HEK293 (cell line): ENCODE results near the gene ABCC3.

ENCODE experiments used
- CTCF ChIA-PET: fragments of 350-600 bp; formaldehyde crosslinking; extraction: SDS; loops from one replicate; lab custom pipeline; 2021; ENCODE audit warnings: antibody characterized with exemption; lab: Yijun Ruan, JAX
- POLR2A ChIA-PET: fragments of 300-600 bp; formaldehyde crosslinking; extraction: SDS; loops from one replicate; lab custom pipeline; 2020; ENCODE audit warnings: antibody characterized with exemption, inconsistent platforms; lab: Yijun Ruan, JAX
- H3K27ac ChIP-seq: fragments of 200-500 bp; sonication (Bioruptor generic); 2 replicates; pipeline ENCODE4 v1.5.1; 2014; ENCODE audit warnings: low read depth, low read length, control low read depth, inconsistent platforms; ENCODE audit errors: extremely low read depth
- H3K36me3 ChIP-seq, 2 experiments: fragments of 200-500 bp in 1 of 2; sonication (Bioruptor generic) in 1 of 2; 1 replicate in 1 of 2; 2 replicates in 1 of 2; pipeline ENCODE4 v1.5.1; 2014 to 2017; ENCODE audit warnings: inconsistent platforms in 2 of 2, low read length in 2 of 2; ENCODE audit not compliant: control insufficient read depth in 2 of 2, insufficient read depth in 1 of 2
- H3K4me1 ChIP-seq: fragments of 200-500 bp; sonication (Bioruptor generic); 2 replicates; pipeline ENCODE4 v1.5.1; 2014; ENCODE audit warnings: mild to moderate bottlenecking, low read length, inconsistent platforms; ENCODE audit not compliant: control insufficient read depth, insufficient read depth
- H3K4me3 ChIP-seq: 2 replicates; pipeline ENCODE4 v1.5.1; 2011; ENCODE audit warnings: low read depth, mild to moderate bottlenecking, control low read depth, low read length, moderate library complexity
- H3K9me3 ChIP-seq: fragments of 200-500 bp; sonication (Bioruptor generic); 2 replicates; pipeline ENCODE4 v1.5.1; 2014; ENCODE audit warnings: low read depth, low read length, inconsistent platforms; ENCODE audit not compliant: control insufficient read depth, insufficient read depth
- GLI4 ChIP-seq: fragments of 450-650 bp; formaldehyde crosslinking; IDR thresholded peaks from 2 replicates; pipeline ENCODE4 v1.5.1; 2016; ENCODE audit warnings: missing biosample characterization, missing genetic modification characterization
- HOXA7 ChIP-seq: sonication (generic); formaldehyde crosslinking; IDR thresholded peaks from 2 replicates; pipeline ENCODE4 v1.8.1; 2022; ENCODE audit warnings: missing genetic modification reagents, borderline replicate concordance
- HOXC10 ChIP-seq: sonication (generic); formaldehyde crosslinking; IDR thresholded peaks from 2 replicates; pipeline ENCODE4 v1.8.1; 2023; ENCODE audit warnings: mild to moderate bottlenecking, missing genetic modification reagents
- SP2 ChIP-seq: fragments of 450-650 bp; formaldehyde crosslinking; IDR thresholded peaks from 2 replicates; pipeline ENCODE4 v1.5.1; 2016; ENCODE audit warnings: missing biosample characterization, missing genetic modification characterization
- YY1 ChIP-seq: fragments of 450-650 bp; formaldehyde crosslinking; IDR thresholded peaks from 2 replicates; pipeline ENCODE4 v1.5.1; 2018; ENCODE audit warnings: missing biosample characterization, missing genetic modification characterization
- ZBTB1 ChIP-seq: fragments of 450-650 bp; formaldehyde crosslinking; IDR thresholded peaks from 2 replicates; pipeline ENCODE4 v1.5.1; 2016; ENCODE audit warnings: missing biosample characterization, missing genetic modification characterization
- ZBTB20 ChIP-seq: fragments of 450-650 bp; formaldehyde crosslinking; IDR thresholded peaks from 2 replicates; pipeline ENCODE4 v1.5.1; 2016; ENCODE audit warnings: missing biosample characterization, missing genetic modification characterization
- ZNF10 ChIP-seq: fragments of 450-650 bp; formaldehyde crosslinking; IDR thresholded peaks from 2 replicates; pipeline ENCODE4 v1.5.1; 2017; ENCODE audit warnings: missing biosample characterization, missing genetic modification characterization
- ZNF114 ChIP-seq: fragments of 450-650 bp; formaldehyde crosslinking; IDR thresholded peaks from 2 replicates; pipeline ENCODE4 v1.5.0; 2017; ENCODE audit warnings: missing biosample characterization, missing genetic modification characterization
- ZNF140 ChIP-seq: fragments of 450-650 bp; formaldehyde crosslinking; IDR thresholded peaks from 2 replicates; pipeline ENCODE4 v1.5.1; 2016; ENCODE audit warnings: missing biosample characterization, missing genetic modification characterization
- ZNF221 ChIP-seq: fragments of 450-650 bp; formaldehyde crosslinking; IDR thresholded peaks from 2 replicates; pipeline ENCODE4 v1.5.1; 2017; ENCODE audit warnings: missing biosample characterization, missing genetic modification characterization, borderline replicate concordance
- ZNF302 ChIP-seq: fragments of 450-650 bp; formaldehyde crosslinking; IDR thresholded peaks from 2 replicates; pipeline ENCODE4 v1.5.1; 2016; ENCODE audit warnings: missing biosample characterization, missing genetic modification characterization, low read depth
- ZNF324 ChIP-seq: fragments of 450-650 bp; formaldehyde crosslinking; IDR thresholded peaks from 2 replicates; pipeline ENCODE4 v1.5.1; 2016; ENCODE audit warnings: missing biosample characterization, missing genetic modification characterization
- ZNF341 ChIP-seq: fragments of 450-650 bp; formaldehyde crosslinking; IDR thresholded peaks from 2 replicates; pipeline ENCODE4; 2016; ENCODE audit warnings: low read depth, missing biosample characterization, missing genetic modification characterization
- ZNF37A ChIP-seq: fragments of 450-650 bp; IDR thresholded peaks from 2 replicates; pipeline ENCODE4 v1.5.1; 2018; ENCODE audit warnings: missing biosample characterization, missing genetic modification characterization
- ZNF501 ChIP-seq: fragments of 450-650 bp; formaldehyde crosslinking; IDR thresholded peaks from 2 replicates; pipeline ENCODE4 v1.5.1; 2016; ENCODE audit warnings: missing biosample characterization, missing genetic modification characterization
- ZNF514 ChIP-seq: fragments of 450-650 bp; formaldehyde crosslinking; IDR thresholded peaks from 2 replicates; pipeline ENCODE4 v1.5.1; 2016; ENCODE audit warnings: missing biosample characterization, missing genetic modification characterization
- ZNF544 ChIP-seq: fragments of 450-650 bp; formaldehyde crosslinking; IDR thresholded peaks from 2 replicates; pipeline ENCODE4 v1.5.0; 2017; ENCODE audit warnings: missing biosample characterization, missing genetic modification characterization
- ZNF560 ChIP-seq: fragments of 450-650 bp; formaldehyde crosslinking; IDR thresholded peaks from 2 replicates; pipeline ENCODE4 v1.5.1; 2017; ENCODE audit warnings: missing biosample characterization, missing genetic modification characterization, borderline replicate concordance
- ZNF600 ChIP-seq: fragments of 450-650 bp; formaldehyde crosslinking; IDR thresholded peaks from 2 replicates; pipeline ENCODE4 v1.5.1; 2016; ENCODE audit warnings: missing biosample characterization, missing genetic modification characterization
- ZNF621 ChIP-seq: fragments of 450-650 bp; formaldehyde crosslinking; IDR thresholded peaks from 2 replicates; pipeline ENCODE4 v1.5.1; 2017; ENCODE audit warnings: missing biosample characterization, missing genetic modification characterization
- ZNF624 ChIP-seq: fragments of 450-650 bp; formaldehyde crosslinking; IDR thresholded peaks from 2 replicates; pipeline ENCODE4 v1.5.1; 2017; ENCODE audit warnings: missing biosample characterization, missing genetic modification characterization
- ZNF791 ChIP-seq: fragments of 450-650 bp; formaldehyde crosslinking; IDR thresholded peaks from 2 replicates; pipeline ENCODE4 v1.5.1; 2016; ENCODE audit warnings: missing biosample characterization, missing genetic modification characterization
- ZNF837 ChIP-seq: fragments of 450-650 bp; formaldehyde crosslinking; IDR thresholded peaks from 2 replicates; pipeline ENCODE4 v1.5.1; 2016; ENCODE audit warnings: missing biosample characterization, missing genetic modification characterization
- TF ChIP-seq, protein P1 (sequence below): fragments of 450-650 bp; formaldehyde crosslinking; IDR thresholded peaks from 2 replicates; pipeline ENCODE4 v1.5.1; 2016; ENCODE audit warnings: missing biosample characterization, missing genetic modification characterization
- TF ChIP-seq, protein P2 (sequence below): fragments of 450-650 bp; formaldehyde crosslinking; IDR thresholded peaks from 2 replicates; pipeline ENCODE4 v1.5.1; 2016; ENCODE audit warnings: missing biosample characterization, missing genetic modification characterization
- TF ChIP-seq, protein P3 (sequence below): fragments of 450-650 bp; formaldehyde crosslinking; IDR thresholded peaks from 2 replicates; pipeline ENCODE4 v1.5.1; 2016; ENCODE audit warnings: missing biosample characterization, missing genetic modification characterization
- TF ChIP-seq, protein P4 (sequence below): fragments of 450-650 bp; formaldehyde crosslinking; IDR thresholded peaks from 2 replicates; pipeline ENCODE4 v1.5.1; 2016; ENCODE audit warnings: missing biosample characterization, missing genetic modification characterization
- TF ChIP-seq, protein P5 (sequence below): fragments of 450-650 bp; formaldehyde crosslinking; IDR thresholded peaks from 2 replicates; pipeline ENCODE4 v1.5.1; 2016; ENCODE audit warnings: missing biosample characterization, missing genetic modification characterization

Gene ABCC3

GRCh38 chr17:50631908-50632571 is 2.6 kb upstream of the ABCC3 start (continued):
- TF ChIP-seq, protein P1, sequence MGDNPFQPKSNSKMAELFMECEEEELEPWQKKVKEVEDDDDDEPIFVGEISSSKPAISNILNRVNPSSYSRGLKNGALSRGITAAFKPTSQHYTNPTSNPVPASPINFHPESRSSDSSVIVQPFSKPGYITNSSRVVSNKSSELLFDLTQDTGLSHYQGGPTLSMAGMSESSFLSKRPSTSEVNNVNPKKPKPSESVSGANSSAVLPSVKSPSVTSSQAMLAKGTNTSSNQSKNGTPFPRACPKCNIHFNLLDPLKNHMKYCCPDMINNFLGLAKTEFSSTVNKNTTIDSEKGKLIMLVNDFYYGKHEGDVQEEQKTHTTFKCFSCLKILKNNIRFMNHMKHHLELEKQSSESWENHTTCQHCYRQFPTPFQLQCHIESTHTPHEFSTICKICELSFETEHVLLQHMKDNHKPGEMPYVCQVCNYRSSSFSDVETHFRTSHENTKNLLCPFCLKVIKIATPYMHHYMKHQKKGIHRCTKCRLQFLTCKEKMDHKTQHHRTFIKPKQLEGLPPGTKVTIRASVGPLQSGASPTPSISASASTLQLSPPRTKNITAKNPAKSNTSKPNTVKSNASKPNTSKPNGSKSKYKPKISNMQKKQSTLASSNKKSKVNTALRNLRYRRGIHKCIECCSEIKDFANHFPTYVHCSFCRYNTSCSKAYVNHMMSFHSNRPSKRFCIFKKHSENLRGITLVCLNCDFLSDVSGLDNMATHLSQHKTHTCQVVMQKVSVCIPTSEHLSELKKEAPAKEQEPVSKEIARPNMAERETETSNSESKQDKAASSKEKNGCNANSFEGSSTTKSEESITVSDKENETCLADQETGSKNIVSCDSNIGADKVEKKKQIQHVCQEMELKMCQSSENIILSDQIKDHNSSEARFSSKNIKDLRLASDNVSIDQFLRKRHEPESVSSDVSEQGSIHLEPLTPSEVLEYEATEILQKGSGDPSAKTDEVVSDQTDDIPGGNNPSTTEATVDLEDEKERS (tag by site-specific recombination) = no peak

DNA sequence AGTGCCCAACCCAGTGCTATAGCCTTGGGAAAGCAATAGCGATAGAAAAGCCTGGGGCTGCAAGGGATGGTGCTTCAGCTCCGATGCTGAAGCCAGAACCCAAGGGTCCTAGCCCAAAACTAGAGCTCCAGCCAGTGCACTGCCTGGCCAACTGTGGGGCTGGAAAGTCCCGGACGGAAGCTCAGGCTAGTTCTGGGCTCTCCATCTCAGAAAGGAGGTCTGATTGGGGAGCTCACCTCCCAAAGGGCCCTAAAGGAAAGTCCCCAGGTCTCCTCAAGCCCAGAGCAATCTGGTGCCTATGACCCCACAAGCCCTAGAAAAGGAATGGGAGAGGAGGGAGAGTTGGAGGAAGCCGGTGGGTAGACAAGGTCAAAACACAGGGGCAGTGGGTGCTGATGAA is 2.0 kb upstream of the ABCC3 start:
- POLR2A ChIA-PET = interaction anchor here (1.1 kb wide), 1 partner anchor 52 kb away, joined by 3 read pairs; no protein-coding TSS in a partner anchor
- no peaks in the 10 kb centered on the region for H3K4me1 ChIP-seq

GRCh38 chr17:50633683-50634082 is 998 bp upstream of the ABCC3 start:
- H3K27ac ChIP-seq = no peak overlapping the region
- no peak overlapping the region for H3K4me3 ChIP-seq
- H3K36me3 ChIP-seq = no peaks in the 10 kb centered on the region
- POLR2A ChIA-PET = no interaction called here
- CTCF ChIA-PET = interaction anchor here (0.7 to 3.5 kb wide), 4 partner anchors 10 to 61 kb away, joined by 3 to 21 read pairs (median 4); no protein-coding TSS in a partner anchor
- no peaks in the 10 kb centered on the region for H3K4me1 ChIP-seq
- no peaks in the 10 kb centered on the region for H3K9me3 ChIP-seq
- no peak for TF ChIP-seq ZNF324 (tag by site-specific recombination)
- TF ChIP-seq YY1 (tag by site-specific recombination) = no peak
- TF ChIP-seq ZNF114 (tag by site-specific recombination) = no peak
- TF ChIP-seq, protein P2, sequence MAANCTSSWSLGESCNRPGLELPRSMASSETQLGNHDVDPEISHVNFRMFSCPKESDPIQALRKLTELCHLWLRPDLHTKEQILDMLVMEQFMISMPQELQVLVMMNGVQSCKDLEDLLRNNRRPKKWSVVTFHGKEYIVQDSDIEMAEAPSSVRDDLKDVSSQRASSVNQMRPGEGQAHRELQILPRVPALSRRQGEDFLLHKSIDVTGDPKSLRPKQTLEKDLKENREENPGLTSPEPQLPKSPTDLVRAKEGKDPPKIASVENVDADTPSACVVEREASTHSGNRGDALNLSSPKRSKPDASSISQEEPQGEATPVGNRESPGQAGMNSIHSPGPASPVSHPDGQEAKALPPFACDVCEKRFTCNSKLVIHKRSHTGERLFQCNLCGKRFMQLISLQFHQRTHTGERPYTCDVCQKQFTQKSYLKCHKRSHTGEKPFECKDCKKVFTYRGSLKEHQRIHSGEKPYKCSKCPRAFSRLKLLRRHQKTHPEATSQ (tag by site-specific recombination) = no peak
- TF ChIP-seq ZNF341 = no peak
- no peak for TF ChIP-seq HOXA7
- no peak for TF ChIP-seq ZNF501
- TF ChIP-seq ZBTB20 (tag by site-specific recombination) = no peak
- TF ChIP-seq ZNF600 (tag by site-specific recombination) = no peak
- TF ChIP-seq, protein P3, sequence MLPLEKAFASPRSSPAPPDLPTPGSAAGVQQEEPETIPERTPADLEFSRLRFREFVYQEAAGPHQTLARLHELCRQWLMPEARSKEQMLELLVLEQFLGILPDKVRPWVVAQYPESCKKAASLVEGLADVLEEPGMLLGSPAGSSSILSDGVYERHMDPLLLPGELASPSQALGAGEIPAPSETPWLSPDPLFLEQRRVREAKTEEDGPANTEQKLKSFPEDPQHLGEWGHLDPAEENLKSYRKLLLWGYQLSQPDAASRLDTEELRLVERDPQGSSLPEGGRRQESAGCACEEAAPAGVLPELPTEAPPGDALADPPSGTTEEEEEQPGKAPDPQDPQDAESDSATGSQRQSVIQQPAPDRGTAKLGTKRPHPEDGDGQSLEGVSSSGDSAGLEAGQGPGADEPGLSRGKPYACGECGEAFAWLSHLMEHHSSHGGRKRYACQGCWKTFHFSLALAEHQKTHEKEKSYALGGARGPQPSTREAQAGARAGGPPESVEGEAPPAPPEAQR (tag by site-specific recombination) = no peak
- TF ChIP-seq ZNF791 (tag by site-specific recombination) = no peak
- TF ChIP-seq ZNF140 (tag by site-specific recombination) = no peak
- TF ChIP-seq GLI4 (tag by site-specific recombination) = no peak

More for the DNA sequence above, 2.0 kb upstream of the ABCC3 start:
- H3K36me3 ChIP-seq = no peaks in the 10 kb centered on the region
- CTCF ChIA-PET = interaction anchor here (0.6 to 3.5 kb wide), 7 partner anchors 9 to 154 kb away, joined by 3 to 21 read pairs (median 4); partner anchors contain the start of gene RSAD1
- no peak overlapping the region for H3K27ac ChIP-seq
- H3K9me3 ChIP-seq = no peaks in the 10 kb centered on the region
- TF ChIP-seq ZNF221 (tag by site-specific recombination) (no peak), SP2 (tag by site-specific recombination) (no peak), ZNF544 (tag by site-specific recombination) (no peak), ZNF621 (tag by site-specific recombination) (no peak), ZBTB1 (tag by site-specific recombination) (no peak), ZNF560 (tag by site-specific recombination) (no peak), ZNF837 (tag by site-specific recombination) (no peak), ZNF37A (tag by site-specific recombination) (no peak), ZNF514 (tag by site-specific recombination) (no peak), ZNF624 (tag by site-specific recombination) (no peak), HOXC10 (CRISPR knock-in tag) (no peak), ZNF302 (tag by site-specific recombination) (no peak), ZNF10 (tag by site-specific recombination) (no peak)
- TF ChIP-seq, protein P4, sequence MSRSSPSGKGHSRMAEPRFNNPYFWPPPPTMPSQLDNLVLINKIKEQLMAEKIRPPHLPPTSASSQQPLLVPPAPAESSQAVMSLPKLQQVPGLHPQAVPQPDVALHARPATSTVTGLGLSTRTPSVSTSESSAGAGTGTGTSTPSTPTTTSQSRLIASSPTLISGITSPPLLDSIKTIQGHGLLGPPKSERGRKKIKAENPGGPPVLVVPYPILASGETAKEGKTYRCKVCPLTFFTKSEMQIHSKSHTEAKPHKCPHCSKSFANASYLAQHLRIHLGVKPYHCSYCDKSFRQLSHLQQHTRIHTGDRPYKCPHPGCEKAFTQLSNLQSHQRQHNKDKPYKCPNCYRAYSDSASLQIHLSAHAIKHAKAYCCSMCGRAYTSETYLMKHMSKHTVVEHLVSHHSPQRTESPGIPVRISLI (tag by site-specific recombination) = no peak
- TF ChIP-seq, protein P5, sequence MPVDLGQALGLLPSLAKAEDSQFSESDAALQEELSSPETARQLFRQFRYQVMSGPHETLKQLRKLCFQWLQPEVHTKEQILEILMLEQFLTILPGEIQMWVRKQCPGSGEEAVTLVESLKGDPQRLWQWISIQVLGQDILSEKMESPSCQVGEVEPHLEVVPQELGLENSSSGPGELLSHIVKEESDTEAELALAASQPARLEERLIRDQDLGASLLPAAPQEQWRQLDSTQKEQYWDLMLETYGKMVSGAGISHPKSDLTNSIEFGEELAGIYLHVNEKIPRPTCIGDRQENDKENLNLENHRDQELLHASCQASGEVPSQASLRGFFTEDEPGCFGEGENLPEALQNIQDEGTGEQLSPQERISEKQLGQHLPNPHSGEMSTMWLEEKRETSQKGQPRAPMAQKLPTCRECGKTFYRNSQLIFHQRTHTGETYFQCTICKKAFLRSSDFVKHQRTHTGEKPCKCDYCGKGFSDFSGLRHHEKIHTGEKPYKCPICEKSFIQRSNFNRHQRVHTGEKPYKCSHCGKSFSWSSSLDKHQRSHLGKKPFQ (tag by site-specific recombination) = no peak
- H3K4me3 ChIP-seq = no peak overlapping the region
